Mucosa of descending colon (tissue), 3 donors: ENCODE results near the gene KRT84. TPM values are rescaled to one million over a fixed set of nuclear protein-coding genes. Genes with fewer than 3 reads are reported as not detected.

Experiments
- ATAC-seq: fragments of 200-7000 bp; cut with Tn5 transposase; one replicate; pipeline ENCODE4 v1.9.1; 2020; ENCODE audit warnings: mild to moderate bottlenecking, moderate library complexity
- DNase-seq, 3 donors: peaks; one replicate each; pipeline ENCODE4 v3.0.0-alpha.2; 2020
- H3K36me3 ChIP-seq: fragments of 200-600 bp; one replicate; pipeline ENCODE4 v1.8.0; 2021; ENCODE audit warnings: low read depth, mild to moderate bottlenecking
- H3K4me1 ChIP-seq: fragments of 200-600 bp; one replicate; pipeline ENCODE4 v1.8.0; 2021; ENCODE audit warnings: low read depth, mild to moderate bottlenecking
- H3K4me3 ChIP-seq: fragments of 200-600 bp; one replicate; pipeline ENCODE4 v1.8.0; 2021; ENCODE audit warnings: mild to moderate bottlenecking
- H3K9me3 ChIP-seq: fragments of 200-600 bp; one replicate; pipeline ENCODE4 v1.8.0; 2021; ENCODE audit warnings: mild to moderate bottlenecking
- CTCF ChIP-seq: fragments of 200-600 bp; IDR thresholded peaks from one replicate; pipeline ENCODE4 v1.8.0; 2022; ENCODE audit warnings: antibody characterized with exemption, mild to moderate bottlenecking
- intact Hi-C, 2 donors: fragments of 100-400 bp; cut with DNase I in 1 of 2; cut with micrococcal nuclease in 1 of 2; formaldehyde crosslinking; loops; one replicate each; pipeline versions ENCODE4 v1.11.0 to v1.11.1; 2022; cut with DNase I, micrococcal nuclease
- total RNA-seq, 3 donors: library from RNA; stranded (reverse); fragmentation: NEBNext Ultra II Directional in 2 of 3; extraction: Animal tissue kit (Norgen Biotek cat#: 25700) in 2 of 3; gene quantifications; one replicate each; pipeline versions ENCODE4 v1.2.1 to v1.2.4, GENCODE V29; 2021 to 2023
- donor health status: DM: no; HTN: no; CAD: no; lungs with moderate emphysema.
- donor health status: DM: no; HTN: no; CAD: no.
- donor health status: DM: no; HTN: yes; CAD: no.

KRT84 gene
- total RNA-seq, 3 donors from 2014 or later = not detected

- intact Hi-C loops = no loop called here
- ATAC-seq = no peak
Measured at GRCh38 chr12:52332381-52332780, 53.1 kb downstream of the KRT84 start.

GRCh38 chr12:52331833-52332232 is 53.6 kb downstream of the KRT84 start:
- ATAC-seq (no peak), DNase-seq (no peak)
- no peak for TF ChIP-seq CTCF
- Histone ChIP-seq H3K4me1 (peaks cover 9% of the 10 kb centered on the region), H3K4me3 (no peak overlapping the region), H3K36me3 (no peaks in the 10 kb centered on the region), H3K9me3 (no peaks in the 10 kb centered on the region)
- intact Hi-C loops = no loop called here

More at GRCh38 chr12:52332381-52332780, 53.1 kb downstream of the KRT84 start:
- no peak for TF ChIP-seq CTCF
- H3K36me3 ChIP-seq = no peaks in the 10 kb centered on the region
- no peaks in the 10 kb centered on the region for H3K9me3 ChIP-seq
- no peak overlapping the region for H3K4me3 ChIP-seq
- DNase-seq = no peak
- H3K4me1 ChIP-seq = peaks cover 9% of the 10 kb centered on the region

- Histone ChIP-seq H3K9me3 (no peaks in the 10 kb centered on the region), H3K36me3 (no peaks in the 10 kb centered on the region), H3K4me1 (peaks cover 9% of the 10 kb centered on the region), H3K4me3 (no peak overlapping the region)
- no peak for TF ChIP-seq CTCF
- no peak for DNase-seq
- intact Hi-C loops = no loop called here
- ATAC-seq = no peak
Measured at GRCh38 chr12:52331039-52331438, 54.4 kb downstream of the KRT84 start.

GRCh38 chr12:52327830-52328500 is 57.5 kb downstream of the KRT84 start:
- Histone ChIP-seq H3K36me3 (no peaks in the 10 kb centered on the region), H3K4me3 (no peak overlapping the region), H3K4me1 (no peaks in the 10 kb centered on the region), H3K9me3 (no peaks in the 10 kb centered on the region)
- DNase-seq (no peak), ATAC-seq (no peak)
- intact Hi-C loops = loop anchor here in 1 of 2 donors (5.0 kb wide), 1 partner anchor 171 kb away; no protein-coding TSS in a partner anchor
- TF ChIP-seq CTCF = no peak

Other genes with a start within 250 kb of the KRT84 start
- gene KRT80, start 193.6 kb downstream of the KRT84 start, total RNA-seq = under 1 TPM in 1 of 3 donors, not detected in 2; 0.06 TPM
- gene KRT7, start 152.4 kb downstream of the KRT84 start, total RNA-seq = 1 to 10 TPM; 1.0 to 6.4 (median 1.7) TPM
- under 1 TPM in 2 of 3 donors, not detected in 1; 0.35 to 0.58 TPM for gene KRT86, start 111.0 kb downstream of the KRT84 start, total RNA-seq
- gene KRT81, start 94.1 kb downstream of the KRT84 start, total RNA-seq = not detected
- gene KRT83, start 64.3 kb downstream of the KRT84 start, total RNA-seq = not detected
- gene KRT85, start 18.2 kb downstream of the KRT84 start, total RNA-seq = not detected
- gene KRT82, start 20.7 kb upstream of the KRT84 start, total RNA-seq = not detected
- gene KRT75, start 48.7 kb upstream of the KRT84 start, total RNA-seq = not detected
- not detected for gene KRT6B, start 66.5 kb upstream of the KRT84 start, total RNA-seq
- gene KRT6C, start 88.2 kb upstream of the KRT84 start, total RNA-seq = under 1 TPM in 1 of 3 donors, not detected in 2; 0.20 TPM
- 1 to 10 TPM in 1 of 3 donors, not detected in 2; 1.4 TPM for gene KRT6A, start 107.6 kb upstream of the KRT84 start, total RNA-seq
- gene KRT5, start 134.7 kb upstream of the KRT84 start, total RNA-seq = 1 to 10 TPM in 1 of 3 donors, not detected in 2; 1.6 TPM
- not detected for gene KRT71, start 167.5 kb upstream of the KRT84 start, total RNA-seq
- not detected for gene KRT74, start 188.2 kb upstream of the KRT84 start, total RNA-seq
- gene KRT72, start 215.8 kb upstream of the KRT84 start, total RNA-seq = not detected
- gene KRT73, start 232.9 kb upstream of the KRT84 start, total RNA-seq = not detected